ENCODE measurements around the gene SEMA4F.

Gene SEMA4F

GRCh38 chr2:74693213-74693612 is 39.2 kb downstream of the SEMA4F start:
- Histone ChIP-seq H3K27ac (no peak overlapping the region), H3K4me3 (ENCODE audit: low read depth, low read length) (no peak overlapping the region), H3K27me3 (replicated peaks) (no peaks in the 10 kb centered on the region), H3K36me3 (replicated peaks) (no peaks in the 10 kb centered on the region)
- DNase-seq, result no peak
- no peak for TF ChIP-seq CTCF (IDR thresholded peaks at IDR 0.05; ENCODE audit: low read depth, low read length, missing control alignments)
- in situ Hi-C loops (cut with HindIII; ENCODE audit: low pct_ligation_motif_present, low sequenced_read_pairs), result loop anchor here (25.0 kb wide), 1 partner anchor 169 kb away; no protein-coding TSS in a partner anchor

GRCh38 chr2:74693668-74694067 is 39.6 kb downstream of the SEMA4F start:
- in situ Hi-C loops (cut with HindIII; ENCODE audit: low pct_ligation_motif_present, low sequenced_read_pairs), result loop anchor here (25.0 kb wide), 1 partner anchor 169 kb away; no protein-coding TSS in a partner anchor
- TF ChIP-seq CTCF (IDR thresholded peaks at IDR 0.05; ENCODE audit: low read depth, low read length, missing control alignments), result no peak
- no peak overlapping the region for H3K27ac ChIP-seq
- no peaks in the 10 kb centered on the region for H3K36me3 ChIP-seq (replicated peaks)
- no peak overlapping the region for H3K4me3 ChIP-seq (ENCODE audit: low read depth, low read length)
- H3K27me3 ChIP-seq (replicated peaks), result no peaks in the 10 kb centered on the region
- no peak for DNase-seq

DNA sequence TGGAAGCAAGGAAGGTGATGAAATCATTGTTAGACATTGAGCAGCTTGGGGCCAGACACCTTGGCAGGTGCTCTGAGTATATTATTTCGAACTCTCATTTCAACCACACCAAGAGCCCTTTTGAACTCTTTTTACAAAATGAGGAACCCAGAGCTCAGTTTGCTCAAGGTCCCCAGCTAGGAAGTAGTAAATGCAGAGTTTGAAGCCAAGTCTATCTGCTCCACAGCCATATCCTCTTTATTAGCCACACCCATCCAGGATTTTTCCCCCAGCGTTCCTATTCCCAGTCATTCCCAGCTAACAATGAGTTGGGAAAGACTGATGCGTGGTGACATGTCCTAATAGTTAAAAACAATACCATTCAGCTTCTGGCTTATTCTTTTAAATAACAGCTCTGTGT is 40.2 kb downstream of the SEMA4F start:
- DNase-seq, result no peak
- H3K27ac ChIP-seq, result no peak overlapping the region
- no peak overlapping the region for H3K4me3 ChIP-seq (ENCODE audit: low read depth, low read length)
- H3K27me3 ChIP-seq (replicated peaks), result no peaks in the 10 kb centered on the region
- in situ Hi-C loops (cut with HindIII; ENCODE audit: low pct_ligation_motif_present, low sequenced_read_pairs), result loop anchor here (25.0 kb wide), 1 partner anchor 168 kb away; no protein-coding TSS in a partner anchor
- no peaks in the 10 kb centered on the region for H3K36me3 ChIP-seq (replicated peaks)
- TF ChIP-seq CTCF (IDR thresholded peaks at IDR 0.05; ENCODE audit: low read depth, low read length, missing control alignments), result no peak

- DNase-seq, result no peak
- no peaks in the 10 kb centered on the region for H3K36me3 ChIP-seq (replicated peaks)
- TF ChIP-seq CTCF (IDR thresholded peaks at IDR 0.05; ENCODE audit: low read depth, low read length, missing control alignments), result no peak
- H3K27me3 ChIP-seq (replicated peaks), result no peaks in the 10 kb centered on the region
- in situ Hi-C loops (cut with HindIII; ENCODE audit: low pct_ligation_motif_present, low sequenced_read_pairs), result loop anchor here (25.0 kb wide), 1 partner anchor 167 kb away; no protein-coding TSS in a partner anchor
- no peak overlapping the region for H3K27ac ChIP-seq
- H3K4me3 ChIP-seq (ENCODE audit: low read depth, low read length), result no peak overlapping the region
These were observed 41.6 kb downstream of the SEMA4F start for GRCh38 chr2:74695663-74696062.

- TF ChIP-seq CTCF (IDR thresholded peaks at IDR 0.05; ENCODE audit: low read depth, low read length, missing control alignments), result no peak
- Histone ChIP-seq H3K4me3 (ENCODE audit: low read depth, low read length) (no peak overlapping the region), H3K36me3 (replicated peaks) (no peaks in the 10 kb centered on the region), H3K27ac (no peak overlapping the region), H3K27me3 (replicated peaks) (no peaks in the 10 kb centered on the region)
- DNase-seq, result no peak
- in situ Hi-C loops (cut with HindIII; ENCODE audit: low pct_ligation_motif_present, low sequenced_read_pairs), result loop anchor here (25.0 kb wide), 1 partner anchor 165 kb away; no protein-coding TSS in a partner anchor
These were observed 42.8 kb downstream of the SEMA4F start for GRCh38 chr2:74696829-74697228.
